Parathyroid adenoma (tissue), 2 donors: ENCODE results near the gene DENND1B.

Experiments
- H2AFZ ChIP-seq: fragments of 300-600 bp; sonication (generic); one replicate; pipeline ENCODE4 v1.7.0; 2017; ENCODE audit warnings: antibody characterized with exemption, mild to moderate bottlenecking
- H3K27ac ChIP-seq: fragments of 300-600 bp; sonication (generic); one replicate; pipeline ENCODE4 v1.7.0; 2017
- H3K27me3 ChIP-seq: fragments of 300-600 bp; sonication (generic); one replicate; pipeline ENCODE4 v1.7.0; 2017; ENCODE audit warnings: low read length; ENCODE audit not compliant: control insufficient read depth, insufficient read depth
- H3K36me3 ChIP-seq: fragments of 300-600 bp; sonication (generic); one replicate; pipeline ENCODE4 v1.7.0; 2017; ENCODE audit warnings: low read length; ENCODE audit not compliant: control insufficient read depth, insufficient read depth
- H3K4me1 ChIP-seq: fragments of 300-600 bp; sonication (generic); one replicate; pipeline ENCODE4 v1.7.0; 2017; ENCODE audit warnings: control low read depth
- H3K4me2 ChIP-seq: fragments of 300-600 bp; sonication (generic); one replicate; pipeline ENCODE4 v1.7.0; 2017; ENCODE audit warnings: low read length
- H3K4me3 ChIP-seq: fragments of 300-600 bp; sonication (generic); one replicate; pipeline ENCODE4 v1.7.0; 2017; ENCODE audit warnings: low read depth, low read length
- H3K79me2 ChIP-seq: fragments of 300-600 bp; sonication (generic); one replicate; pipeline ENCODE4 v1.7.0; 2017; ENCODE audit warnings: control low read depth
- H3K9ac ChIP-seq: fragments of 300-600 bp; sonication (generic); one replicate; pipeline ENCODE4 v1.7.0; 2017; ENCODE audit warnings: mild to moderate bottlenecking
- H3K9me3 ChIP-seq: fragments of 300-600 bp; sonication (generic); one replicate; pipeline ENCODE4 v1.7.0; 2017; ENCODE audit warnings: low read length; ENCODE audit not compliant: control insufficient read depth
- TF ChIP-seq, protein P1 (sequence below): fragments of 300-600 bp; sonication (generic); IDR thresholded peaks from one replicate; pipeline ENCODE4 v1.7.0; 2017; ENCODE audit warnings: antibody characterized with exemption, mild to moderate bottlenecking
- donor health status: primary hyperparathyroidism.

The DENND1B gene

DNA sequence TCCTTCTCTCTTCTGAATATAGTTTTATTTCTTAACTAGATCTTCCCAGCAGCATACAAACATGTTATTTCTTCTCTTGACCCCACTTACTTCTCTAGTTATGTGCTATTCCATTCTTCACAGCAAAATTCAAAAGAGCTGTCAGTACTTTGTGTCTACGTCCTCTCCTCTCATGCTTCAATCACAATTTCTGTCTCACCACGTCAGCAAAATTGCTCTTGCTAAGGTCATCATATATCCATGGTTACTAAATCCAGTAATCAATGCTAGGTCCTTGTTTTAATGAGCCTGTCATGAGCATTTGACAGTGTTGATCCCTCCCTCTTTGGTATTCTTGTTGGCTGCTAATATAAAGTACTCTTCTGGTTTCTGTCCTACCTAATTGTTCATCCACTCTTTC lies 214.2 kb downstream of the DENND1B start:
- no peaks in the 10 kb centered on the region for H3K9me3 ChIP-seq
- H3K4me2 ChIP-seq = no peak overlapping the region
- no peaks in the 10 kb centered on the region for H3K27me3 ChIP-seq
- H2AFZ ChIP-seq = no peak overlapping the region
- H3K27ac ChIP-seq = no peak overlapping the region
- TF ChIP-seq, protein P1, sequence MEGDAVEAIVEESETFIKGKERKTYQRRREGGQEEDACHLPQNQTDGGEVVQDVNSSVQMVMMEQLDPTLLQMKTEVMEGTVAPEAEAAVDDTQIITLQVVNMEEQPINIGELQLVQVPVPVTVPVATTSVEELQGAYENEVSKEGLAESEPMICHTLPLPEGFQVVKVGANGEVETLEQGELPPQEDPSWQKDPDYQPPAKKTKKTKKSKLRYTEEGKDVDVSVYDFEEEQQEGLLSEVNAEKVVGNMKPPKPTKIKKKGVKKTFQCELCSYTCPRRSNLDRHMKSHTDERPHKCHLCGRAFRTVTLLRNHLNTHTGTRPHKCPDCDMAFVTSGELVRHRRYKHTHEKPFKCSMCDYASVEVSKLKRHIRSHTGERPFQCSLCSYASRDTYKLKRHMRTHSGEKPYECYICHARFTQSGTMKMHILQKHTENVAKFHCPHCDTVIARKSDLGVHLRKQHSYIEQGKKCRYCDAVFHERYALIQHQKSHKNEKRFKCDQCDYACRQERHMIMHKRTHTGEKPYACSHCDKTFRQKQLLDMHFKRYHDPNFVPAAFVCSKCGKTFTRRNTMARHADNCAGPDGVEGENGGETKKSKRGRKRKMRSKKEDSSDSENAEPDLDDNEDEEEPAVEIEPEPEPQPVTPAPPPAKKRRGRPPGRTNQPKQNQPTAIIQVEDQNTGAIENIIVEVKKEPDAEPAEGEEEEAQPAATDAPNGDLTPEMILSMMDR = no peak
- H3K79me2 ChIP-seq = no peaks in the 10 kb centered on the region
- H3K9ac ChIP-seq = no peak overlapping the region
- H3K4me1 ChIP-seq = no peaks in the 10 kb centered on the region
- H3K4me3 ChIP-seq = no peak overlapping the region
- H3K36me3 ChIP-seq = no peaks in the 10 kb centered on the region

DNA sequence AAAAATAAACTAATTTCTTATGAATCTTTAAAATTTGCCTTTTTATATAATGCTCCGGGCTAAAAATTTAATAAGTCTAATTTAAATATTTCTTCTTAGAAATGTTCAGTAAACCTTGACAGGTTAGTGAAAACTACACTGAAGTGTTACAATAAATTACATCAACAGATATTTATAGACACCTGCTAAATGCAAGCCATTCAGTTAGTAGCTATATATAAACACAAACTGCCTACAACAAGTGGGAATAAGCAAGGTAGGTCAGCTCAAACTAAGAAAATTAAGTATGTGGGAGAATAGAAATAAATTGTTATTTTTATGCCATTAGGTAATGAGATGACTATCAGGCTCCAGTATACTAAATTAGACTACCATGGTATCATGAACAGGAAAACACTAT lies 215.6 kb downstream of the DENND1B start:
- TF ChIP-seq, protein P1 = no peak
- Histone ChIP-seq H3K4me1 (no peaks in the 10 kb centered on the region), H3K36me3 (no peaks in the 10 kb centered on the region), H3K27me3 (no peaks in the 10 kb centered on the region), H3K27ac (no peak overlapping the region), H3K79me2 (no peaks in the 10 kb centered on the region), H3K9me3 (no peaks in the 10 kb centered on the region), H2AFZ (no peak overlapping the region), H3K9ac (no peak overlapping the region), H3K4me3 (no peak overlapping the region), H3K4me2 (no peak overlapping the region)

DNA sequence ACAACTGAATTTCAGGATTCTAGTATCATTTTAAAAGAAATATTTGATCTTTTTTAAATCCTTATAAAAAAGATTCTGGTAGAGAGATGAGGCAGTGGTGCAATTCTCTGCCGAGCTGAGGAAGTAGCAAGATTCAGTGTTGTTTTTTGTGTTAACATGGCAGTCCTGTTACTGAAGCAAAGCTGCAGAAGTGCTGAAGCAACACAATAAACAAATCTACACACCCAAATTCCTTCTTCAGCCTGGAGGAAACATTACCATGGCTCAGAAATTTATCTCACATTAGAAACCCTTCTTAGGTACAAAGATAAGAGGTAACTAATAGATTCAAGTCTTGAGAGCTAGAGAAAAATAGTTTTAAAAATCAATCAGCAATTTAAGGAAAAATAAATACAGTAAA lies 216.0 kb downstream of the DENND1B start:
- Histone ChIP-seq H2AFZ (no peak overlapping the region), H3K79me2 (no peaks in the 10 kb centered on the region), H3K27me3 (no peaks in the 10 kb centered on the region), H3K9me3 (no peaks in the 10 kb centered on the region), H3K36me3 (no peaks in the 10 kb centered on the region), H3K4me3 (no peak overlapping the region), H3K4me1 (no peaks in the 10 kb centered on the region), H3K27ac (no peak overlapping the region), H3K9ac (no peak overlapping the region), H3K4me2 (no peak overlapping the region)
- TF ChIP-seq, protein P1 = no peak

DNA sequence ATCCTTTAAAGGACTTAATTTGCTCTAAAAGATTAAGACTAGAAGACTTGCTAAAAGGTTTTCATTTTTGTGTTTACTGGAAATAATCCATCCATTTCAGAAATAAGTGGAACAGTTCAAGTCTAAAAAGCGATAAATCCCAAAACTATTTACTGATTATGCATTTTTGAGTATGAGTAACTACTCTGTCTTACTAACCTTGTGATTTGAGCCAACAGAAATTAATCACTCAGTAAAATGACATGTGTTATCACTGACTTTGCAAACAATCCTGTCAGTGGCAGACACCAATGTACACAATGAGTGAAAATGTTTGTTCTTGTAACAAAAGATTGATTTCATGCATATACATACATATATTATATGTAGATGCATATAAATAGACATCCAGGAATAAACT lies 218.0 kb downstream of the DENND1B start:
- TF ChIP-seq, protein P1 = no peak
- H3K4me3 ChIP-seq = no peak overlapping the region

DNA sequence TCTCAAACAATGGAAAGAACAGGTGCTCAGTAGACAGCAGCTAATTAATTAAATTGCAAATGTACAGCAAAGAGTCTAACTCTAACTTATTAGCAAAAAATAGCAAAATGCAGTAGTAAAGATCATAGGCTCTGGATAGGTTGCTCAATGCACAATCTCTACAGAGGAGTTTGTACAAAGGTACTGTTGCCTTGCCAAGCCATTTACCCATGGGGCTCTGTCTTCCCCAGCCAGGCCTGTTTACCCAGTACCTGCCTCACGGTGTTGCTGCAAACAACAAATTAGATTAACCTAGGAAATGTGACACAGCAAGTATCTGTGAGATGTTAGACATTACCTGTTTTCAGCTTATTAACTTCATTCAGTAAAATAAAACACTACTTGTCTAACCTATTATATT lies 222.0 kb downstream of the DENND1B start:
- Histone ChIP-seq H3K36me3 (no peaks in the 10 kb centered on the region), H3K4me3 (no peak overlapping the region), H3K27me3 (no peaks in the 10 kb centered on the region), H3K4me2 (no peak overlapping the region), H3K9me3 (no peaks in the 10 kb centered on the region), H2AFZ (no peak overlapping the region), H3K27ac (no peak overlapping the region), H3K79me2 (no peaks in the 10 kb centered on the region), H3K9ac (no peak overlapping the region), H3K4me1 (no peaks in the 10 kb centered on the region)
- TF ChIP-seq, protein P1 = no peak

More for the DNA sequence above, 218.0 kb downstream of the DENND1B start:
- no peaks in the 10 kb centered on the region for H3K36me3 ChIP-seq
- H3K4me2 ChIP-seq = no peak overlapping the region
- no peak overlapping the region for H3K9ac ChIP-seq
- no peaks in the 10 kb centered on the region for H3K9me3 ChIP-seq
- H2AFZ ChIP-seq = no peak overlapping the region
- H3K79me2 ChIP-seq = no peaks in the 10 kb centered on the region
- no peak overlapping the region for H3K27ac ChIP-seq
- no peaks in the 10 kb centered on the region for H3K27me3 ChIP-seq
- no peaks in the 10 kb centered on the region for H3K4me1 ChIP-seq
